ENCODE data around the gene CPN2. TPM values are rescaled to one million over a fixed set of nuclear protein-coding genes. Genes with fewer than 3 reads are reported as not detected.

CPN2 gene
- total and polyA plus RNA-seq, 2 of the 13 experiments (the other 11 are each of a cell fraction or from before 2014, with no cell fraction given), result 26.7 to 27.7 TPM

DNA sequence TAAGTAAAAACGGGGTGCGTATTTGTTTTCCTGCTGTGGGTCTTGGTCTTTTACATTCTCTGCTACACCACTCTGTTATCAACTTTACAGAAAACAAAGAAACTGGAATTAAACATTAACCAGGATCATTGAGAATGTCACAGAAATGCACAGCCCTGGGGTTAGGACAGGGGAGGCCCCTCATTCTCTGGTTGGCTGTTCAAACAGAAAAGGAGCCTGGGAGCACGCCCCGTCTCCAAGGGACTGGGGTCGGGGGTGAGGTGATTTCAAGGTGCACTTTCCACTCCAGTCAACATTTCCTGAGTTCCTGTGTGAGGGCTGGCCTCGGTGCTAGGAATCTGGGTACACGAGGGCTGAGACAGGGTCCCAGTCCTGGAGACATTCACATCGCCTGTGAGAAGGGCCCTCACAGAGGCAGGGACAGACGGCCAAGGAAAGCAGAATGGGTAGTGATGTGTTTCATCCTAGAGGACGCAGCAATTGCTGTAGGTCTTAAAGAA, 30.3 kb downstream of the CPN2 start (continued):
- TF ChIP-seq ZKSCAN1 (IDR thresholded peaks at IDR 0.05; ENCODE audit: low read length) (no peak), NCOR1 (IDR thresholded peaks at IDR 0.05; ENCODE audit: borderline replicate concordance, low read length) (peak; percentile 21; the same call in 1 of the 2 replicates), CCAR2 (optimal IDR thresholded peaks at IDR 0.05; ENCODE audit: low read depth, low read length) (no peak), ZNF224 (CRISPR knock-in tag; IDR thresholded peaks at IDR 0.05) (no peak), ASH2L (IDR thresholded peaks at IDR 0.05; ENCODE audit: insufficient read length, low read depth, low read length) (peak; percentile 32), TCF7L2 (IDR thresholded peaks at IDR 0.05; ENCODE audit: low read depth, low read length) (no peak), PRMT3 (CRISPR knock-in tag; IDR thresholded peaks at IDR 0.05; ENCODE audit: borderline replicate concordance, low read depth) (no peak), ZNF670 (CRISPR knock-in tag; IDR thresholded peaks at IDR 0.05; ENCODE audit: borderline replicate concordance) (peak; percentile 67; the same call in 1 of the 2 replicates), AKAP8 (CRISPR knock-in tag; IDR thresholded peaks at IDR 0.05) (no peak), ZNF746 (CRISPR knock-in tag; IDR thresholded peaks at IDR 0.05) (no peak), EED (CRISPR knock-in tag; IDR thresholded peaks at IDR 0.05) (no peak), ZNF629 (CRISPR knock-in tag; conservative IDR thresholded peaks at IDR 0.05) (no peak), ETV5 (CRISPR knock-in tag; IDR thresholded peaks at IDR 0.05; ENCODE audit: borderline replicate concordance) (peak; percentile 60; the same call in 1 of the 2 replicates)
- TF ChIP-seq, protein P1, sequence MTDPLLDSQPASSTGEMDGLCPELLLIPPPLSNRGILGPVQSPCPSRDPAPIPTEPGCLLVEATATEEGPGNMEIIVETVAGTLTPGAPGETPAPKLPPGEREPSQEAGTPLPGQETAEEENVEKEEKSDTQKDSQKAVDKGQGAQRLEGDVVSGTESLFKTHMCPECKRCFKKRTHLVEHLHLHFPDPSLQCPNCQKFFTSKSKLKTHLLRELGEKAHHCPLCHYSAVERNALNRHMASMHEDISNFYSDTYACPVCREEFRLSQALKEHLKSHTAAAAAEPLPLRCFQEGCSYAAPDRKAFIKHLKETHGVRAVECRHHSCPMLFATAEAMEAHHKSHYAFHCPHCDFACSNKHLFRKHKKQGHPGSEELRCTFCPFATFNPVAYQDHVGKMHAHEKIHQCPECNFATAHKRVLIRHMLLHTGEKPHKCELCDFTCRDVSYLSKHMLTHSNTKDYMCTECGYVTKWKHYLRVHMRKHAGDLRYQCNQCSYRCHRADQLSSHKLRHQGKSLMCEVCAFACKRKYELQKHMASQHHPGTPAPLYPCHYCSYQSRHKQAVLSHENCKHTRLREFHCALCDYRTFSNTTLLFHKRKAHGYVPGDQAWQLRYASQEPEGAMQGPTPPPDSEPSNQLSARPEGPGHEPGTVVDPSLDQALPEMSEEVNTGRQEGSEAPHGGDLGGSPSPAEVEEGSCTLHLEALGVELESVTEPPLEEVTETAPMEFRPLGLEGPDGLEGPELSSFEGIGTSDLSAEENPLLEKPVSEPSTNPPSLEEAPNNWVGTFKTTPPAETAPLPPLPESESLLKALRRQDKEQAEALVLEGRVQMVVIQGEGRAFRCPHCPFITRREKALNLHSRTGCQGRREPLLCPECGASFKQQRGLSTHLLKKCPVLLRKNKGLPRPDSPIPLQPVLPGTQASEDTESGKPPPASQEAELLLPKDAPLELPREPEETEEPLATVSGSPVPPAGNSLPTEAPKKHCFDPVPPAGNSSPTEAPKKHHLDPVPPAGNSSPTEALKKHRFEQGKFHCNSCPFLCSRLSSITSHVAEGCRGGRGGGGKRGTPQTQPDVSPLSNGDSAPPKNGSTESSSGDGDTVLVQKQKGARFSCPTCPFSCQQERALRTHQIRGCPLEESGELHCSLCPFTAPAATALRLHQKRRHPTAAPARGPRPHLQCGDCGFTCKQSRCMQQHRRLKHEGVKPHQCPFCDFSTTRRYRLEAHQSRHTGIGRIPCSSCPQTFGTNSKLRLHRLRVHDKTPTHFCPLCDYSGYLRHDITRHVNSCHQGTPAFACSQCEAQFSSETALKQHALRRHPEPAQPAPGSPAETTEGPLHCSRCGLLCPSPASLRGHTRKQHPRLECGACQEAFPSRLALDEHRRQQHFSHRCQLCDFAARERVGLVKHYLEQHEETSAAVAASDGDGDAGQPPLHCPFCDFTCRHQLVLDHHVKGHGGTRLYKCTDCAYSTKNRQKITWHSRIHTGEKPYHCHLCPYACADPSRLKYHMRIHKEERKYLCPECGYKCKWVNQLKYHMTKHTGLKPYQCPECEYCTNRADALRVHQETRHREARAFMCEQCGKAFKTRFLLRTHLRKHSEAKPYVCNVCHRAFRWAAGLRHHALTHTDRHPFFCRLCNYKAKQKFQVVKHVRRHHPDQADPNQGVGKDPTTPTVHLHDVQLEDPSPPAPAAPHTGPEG (CRISPR knock-in tag; IDR thresholded peaks at IDR 0.05), result no peak
- TF ChIP-seq, protein P2, sequence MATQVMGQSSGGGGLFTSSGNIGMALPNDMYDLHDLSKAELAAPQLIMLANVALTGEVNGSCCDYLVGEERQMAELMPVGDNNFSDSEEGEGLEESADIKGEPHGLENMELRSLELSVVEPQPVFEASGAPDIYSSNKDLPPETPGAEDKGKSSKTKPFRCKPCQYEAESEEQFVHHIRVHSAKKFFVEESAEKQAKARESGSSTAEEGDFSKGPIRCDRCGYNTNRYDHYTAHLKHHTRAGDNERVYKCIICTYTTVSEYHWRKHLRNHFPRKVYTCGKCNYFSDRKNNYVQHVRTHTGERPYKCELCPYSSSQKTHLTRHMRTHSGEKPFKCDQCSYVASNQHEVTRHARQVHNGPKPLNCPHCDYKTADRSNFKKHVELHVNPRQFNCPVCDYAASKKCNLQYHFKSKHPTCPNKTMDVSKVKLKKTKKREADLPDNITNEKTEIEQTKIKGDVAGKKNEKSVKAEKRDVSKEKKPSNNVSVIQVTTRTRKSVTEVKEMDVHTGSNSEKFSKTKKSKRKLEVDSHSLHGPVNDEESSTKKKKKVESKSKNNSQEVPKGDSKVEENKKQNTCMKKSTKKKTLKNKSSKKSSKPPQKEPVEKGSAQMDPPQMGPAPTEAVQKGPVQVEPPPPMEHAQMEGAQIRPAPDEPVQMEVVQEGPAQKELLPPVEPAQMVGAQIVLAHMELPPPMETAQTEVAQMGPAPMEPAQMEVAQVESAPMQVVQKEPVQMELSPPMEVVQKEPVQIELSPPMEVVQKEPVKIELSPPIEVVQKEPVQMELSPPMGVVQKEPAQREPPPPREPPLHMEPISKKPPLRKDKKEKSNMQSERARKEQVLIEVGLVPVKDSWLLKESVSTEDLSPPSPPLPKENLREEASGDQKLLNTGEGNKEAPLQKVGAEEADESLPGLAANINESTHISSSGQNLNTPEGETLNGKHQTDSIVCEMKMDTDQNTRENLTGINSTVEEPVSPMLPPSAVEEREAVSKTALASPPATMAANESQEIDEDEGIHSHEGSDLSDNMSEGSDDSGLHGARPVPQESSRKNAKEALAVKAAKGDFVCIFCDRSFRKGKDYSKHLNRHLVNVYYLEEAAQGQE (IDR thresholded peaks at IDR 0.05; ENCODE audit: borderline replicate concordance in 1 of 2, low read depth in 1 of 2, low read length in 2 of 2), result no peak
- TF ChIP-seq, protein P3, sequence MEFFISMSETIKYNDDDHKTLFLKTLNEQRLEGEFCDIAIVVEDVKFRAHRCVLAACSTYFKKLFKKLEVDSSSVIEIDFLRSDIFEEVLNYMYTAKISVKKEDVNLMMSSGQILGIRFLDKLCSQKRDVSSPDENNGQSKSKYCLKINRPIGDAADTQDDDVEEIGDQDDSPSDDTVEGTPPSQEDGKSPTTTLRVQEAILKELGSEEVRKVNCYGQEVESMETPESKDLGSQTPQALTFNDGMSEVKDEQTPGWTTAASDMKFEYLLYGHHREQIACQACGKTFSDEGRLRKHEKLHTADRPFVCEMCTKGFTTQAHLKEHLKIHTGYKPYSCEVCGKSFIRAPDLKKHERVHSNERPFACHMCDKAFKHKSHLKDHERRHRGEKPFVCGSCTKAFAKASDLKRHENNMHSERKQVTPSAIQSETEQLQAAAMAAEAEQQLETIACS (CRISPR knock-in tag; IDR thresholded peaks at IDR 0.05), result no peak
- TF ChIP-seq, protein P4, sequence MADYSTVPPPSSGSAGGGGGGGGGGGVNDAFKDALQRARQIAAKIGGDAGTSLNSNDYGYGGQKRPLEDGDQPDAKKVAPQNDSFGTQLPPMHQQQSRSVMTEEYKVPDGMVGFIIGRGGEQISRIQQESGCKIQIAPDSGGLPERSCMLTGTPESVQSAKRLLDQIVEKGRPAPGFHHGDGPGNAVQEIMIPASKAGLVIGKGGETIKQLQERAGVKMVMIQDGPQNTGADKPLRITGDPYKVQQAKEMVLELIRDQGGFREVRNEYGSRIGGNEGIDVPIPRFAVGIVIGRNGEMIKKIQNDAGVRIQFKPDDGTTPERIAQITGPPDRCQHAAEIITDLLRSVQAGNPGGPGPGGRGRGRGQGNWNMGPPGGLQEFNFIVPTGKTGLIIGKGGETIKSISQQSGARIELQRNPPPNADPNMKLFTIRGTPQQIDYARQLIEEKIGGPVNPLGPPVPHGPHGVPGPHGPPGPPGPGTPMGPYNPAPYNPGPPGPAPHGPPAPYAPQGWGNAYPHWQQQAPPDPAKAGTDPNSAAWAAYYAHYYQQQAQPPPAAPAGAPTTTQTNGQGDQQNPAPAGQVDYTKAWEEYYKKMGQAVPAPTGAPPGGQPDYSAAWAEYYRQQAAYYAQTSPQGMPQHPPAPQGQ (CRISPR knock-in tag; IDR thresholded peaks at IDR 0.05; ENCODE audit: borderline replicate concordance), result no peak
